CD14-positive monocyte (primary cell): ENCODE results near the gene DCUN1D4. TPM values are rescaled to one million over a fixed set of nuclear protein-coding genes. Genes with fewer than 3 reads are reported as not detected.

ENCODE experiments used
- DNase-seq, 3 donors: peaks; one replicate each; pipeline ENCODE4 v3.0.0-alpha.2; 2011 to 2022
- H2AFZ ChIP-seq: 2 replicates; pipeline ENCODE4 v1.6.0; 2012; ENCODE audit warnings: mild to moderate bottlenecking, low read depth, low read length, inconsistent platforms; ENCODE audit not compliant: insufficient read depth, poor library complexity, severe bottlenecking
- H3K27ac ChIP-seq, 2 donors: 1 replicate in 1 of 2; 2 replicates in 1 of 2; pipeline ENCODE4 v1.5.1; 2012 to 2013; ENCODE audit warnings: low read length in 2 of 2, control low read depth in 1 of 2, inconsistent platforms in 1 of 2, low read depth in 1 of 2, mild to moderate bottlenecking in 1 of 2
- H3K27me3 ChIP-seq, 2 donors: one replicate each; pipeline versions ENCODE4 v1.6.0 to v1.6.1; 2011 to 2013; ENCODE audit warnings: low read length in 2 of 2; ENCODE audit not compliant: control insufficient read depth in 2 of 2, insufficient read depth in 2 of 2
- H3K36me3 ChIP-seq, 2 donors: replicated peaks in 1 of 2; 1 replicate in 1 of 2; 2 replicates in 1 of 2; pipeline versions ENCODE4 v1.5.1 to v1.6.1; 2012 to 2013; ENCODE audit warnings: low read length in 2 of 2, control low read depth in 1 of 2, inconsistent platforms in 1 of 2, mild to moderate bottlenecking in 1 of 2; ENCODE audit not compliant: insufficient read depth in 2 of 2, control insufficient read depth in 1 of 2
- H3K4me1 ChIP-seq, 2 donors: 1 replicate in 1 of 2; 2 replicates in 1 of 2; pipeline versions ENCODE4 v1.5.1 to v1.6.1; 2012 to 2013; ENCODE audit warnings: low read length in 2 of 2, control low read depth in 1 of 2, inconsistent platforms in 1 of 2, mild to moderate bottlenecking in 1 of 2, moderate library complexity in 1 of 2; ENCODE audit not compliant: insufficient read depth in 2 of 2, control insufficient read depth in 1 of 2
- H3K4me2 ChIP-seq: replicated peaks from 2 replicates; pipeline ENCODE3; 2012; ENCODE audit warnings: low read length, moderate library complexity, mild to moderate bottlenecking; ENCODE audit not compliant: poor library complexity, severe bottlenecking; ENCODE audit errors: extremely low read depth
- H3K4me3 ChIP-seq, 3 experiments: fragments of 200-600 bp in 1 of 3; sonication (generic) in 1 of 3; replicated peaks in 1 of 3; 1 replicate in 2 of 3; 2 replicates in 1 of 3; pipeline ENCODE4 v1.5.1; 2011 to 2013; ENCODE audit warnings: low read length in 3 of 3, mild to moderate bottlenecking in 3 of 3, control low read depth in 2 of 3, low read depth in 2 of 3, inconsistent platforms in 1 of 3, moderate library complexity in 1 of 3
- H3K79me2 ChIP-seq: 2 replicates; pipeline ENCODE4 v1.6.0; 2012; ENCODE audit warnings: mild to moderate bottlenecking, control low read depth, inconsistent platforms, low read length, moderate library complexity; ENCODE audit not compliant: insufficient read depth
- H3K9ac ChIP-seq: 2 replicates; pipeline ENCODE4 v1.6.0; 2017; ENCODE audit warnings: low read length, mild to moderate bottlenecking; ENCODE audit not compliant: insufficient read depth, poor library complexity, severe bottlenecking
- H3K9me3 ChIP-seq, 2 donors: replicated peaks in 1 of 2; 1 replicate in 1 of 2; 2 replicates in 1 of 2; pipeline versions ENCODE4 v1.5.1 to v1.6.1; 2012 to 2013; ENCODE audit warnings: low read length in 2 of 2, control low read depth in 1 of 2; ENCODE audit not compliant: control insufficient read depth in 1 of 2, insufficient read depth in 1 of 2
- H4K20me1 ChIP-seq: 2 replicates; pipeline ENCODE4 v1.6.0; 2012; ENCODE audit warnings: mild to moderate bottlenecking, low read length, control low read depth, moderate library complexity; ENCODE audit not compliant: insufficient read depth
- H3K27ac Mint-ChIP-seq, 7 donors: one replicate each; pipeline ENCODE4 v1.8.0; 2020; ENCODE audit warnings: mild to moderate bottlenecking in 7 of 7, mixed read lengths in 7 of 7, moderate library complexity in 6 of 7, inconsistent platforms in 2 of 7
- H3K27me3 Mint-ChIP-seq, 3 donors: one replicate each; pipeline ENCODE4 v1.8.0; 2021 to 2022; ENCODE audit warnings: low read depth in 3 of 3, mild to moderate bottlenecking in 3 of 3, mixed read lengths in 3 of 3, moderate library complexity in 3 of 3, inconsistent platforms in 1 of 3
- H3K36me3 Mint-ChIP-seq, 2 donors: one replicate each; pipeline ENCODE4 v1.8.0; 2020; ENCODE audit warnings: mixed read lengths in 2 of 2, inconsistent platforms in 1 of 2, mild to moderate bottlenecking in 1 of 2
- H3K4me1 Mint-ChIP-seq: one replicate; pipeline ENCODE4 v1.8.0; 2020; ENCODE audit warnings: mild to moderate bottlenecking, mixed read lengths
- H3K4me3 Mint-ChIP-seq, 2 donors: one replicate each; pipeline ENCODE4 v1.8.0; 2020; ENCODE audit warnings: mild to moderate bottlenecking in 2 of 2, mixed read lengths in 2 of 2, moderate library complexity in 1 of 2
- H3K9me3 Mint-ChIP-seq, 7 donors: one replicate each; pipeline ENCODE4 v1.8.0; 2020 to 2022; ENCODE audit warnings: mixed read lengths in 7 of 7, mild to moderate bottlenecking in 6 of 7, moderate library complexity in 6 of 7, inconsistent platforms in 2 of 7
- WGBS: methylation state at CpG from one replicate; pipeline ENCODE4 v1.1.5; 2013; ENCODE audit warnings: missing lambda C conversion rate; ENCODE audit not compliant: insufficient coverage; 5-methylcytosine and 5-hydroxymethylcytosine counted together
- intact Hi-C, 2 donors: fragments of 100-400 bp; cut with micrococcal nuclease; formaldehyde crosslinking; loops; one replicate each; pipeline versions ENCODE4 v1.15.0 to v1.15.1; 2023
- polyA plus RNA-seq, 3 donors: library from polyadenylated mRNA; depleted of rRNA in 1 of 3; unstranded in 2 of 3; stranded (reverse) in 1 of 3; fragments of 300-500 nt in 2 of 3; fragments of >200 nt in 1 of 3; fragmentation: Illumina TruSeq in 2 of 3; gene quantifications; 1 replicate in 2 of 3; 2 replicates in 1 of 3; pipeline ENCODE4 v1.2.3, GENCODE V29; 2012 to 2021
- TF ChIP-seq, protein P1 (sequence below): fragments of 200-600 bp; IDR thresholded peaks from one replicate; pipeline ENCODE4 v1.8.0; 2022; ENCODE audit warnings: antibody characterized with exemption, mild to moderate bottlenecking

The DCUN1D4 gene
- polyA plus RNA-seq, 3 donors, result 4.7 to 15.2 (median 6.9) TPM

DNA sequence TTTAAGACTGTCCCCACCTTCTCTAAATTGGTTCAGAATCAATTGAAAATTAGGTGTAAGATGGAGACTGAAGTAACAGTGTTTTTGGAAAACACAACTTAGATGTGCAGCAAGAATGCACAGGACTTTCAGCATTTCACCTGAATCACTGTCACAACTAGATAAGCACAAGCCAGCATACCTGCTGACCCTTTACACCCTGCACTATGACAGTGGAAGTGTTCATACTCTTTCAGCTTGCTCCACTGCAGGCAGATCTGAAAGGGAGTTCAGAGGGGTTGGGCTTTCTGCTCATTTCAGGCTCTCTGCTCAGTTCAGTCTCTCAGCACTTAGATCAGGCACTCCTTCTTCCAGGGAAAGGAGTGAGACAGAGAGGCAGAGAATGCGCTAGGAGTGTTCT, 22.8 kb downstream of the DCUN1D4 start:
- H4K20me1 ChIP-seq, result no peaks in the 10 kb centered on the region
- TF ChIP-seq, protein P1, sequence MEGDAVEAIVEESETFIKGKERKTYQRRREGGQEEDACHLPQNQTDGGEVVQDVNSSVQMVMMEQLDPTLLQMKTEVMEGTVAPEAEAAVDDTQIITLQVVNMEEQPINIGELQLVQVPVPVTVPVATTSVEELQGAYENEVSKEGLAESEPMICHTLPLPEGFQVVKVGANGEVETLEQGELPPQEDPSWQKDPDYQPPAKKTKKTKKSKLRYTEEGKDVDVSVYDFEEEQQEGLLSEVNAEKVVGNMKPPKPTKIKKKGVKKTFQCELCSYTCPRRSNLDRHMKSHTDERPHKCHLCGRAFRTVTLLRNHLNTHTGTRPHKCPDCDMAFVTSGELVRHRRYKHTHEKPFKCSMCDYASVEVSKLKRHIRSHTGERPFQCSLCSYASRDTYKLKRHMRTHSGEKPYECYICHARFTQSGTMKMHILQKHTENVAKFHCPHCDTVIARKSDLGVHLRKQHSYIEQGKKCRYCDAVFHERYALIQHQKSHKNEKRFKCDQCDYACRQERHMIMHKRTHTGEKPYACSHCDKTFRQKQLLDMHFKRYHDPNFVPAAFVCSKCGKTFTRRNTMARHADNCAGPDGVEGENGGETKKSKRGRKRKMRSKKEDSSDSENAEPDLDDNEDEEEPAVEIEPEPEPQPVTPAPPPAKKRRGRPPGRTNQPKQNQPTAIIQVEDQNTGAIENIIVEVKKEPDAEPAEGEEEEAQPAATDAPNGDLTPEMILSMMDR, result no peak
- H3K9ac ChIP-seq, result no peak overlapping the region
- H3K36me3 Mint-ChIP-seq, result peaks cover 34 to 48% of the 10 kb centered on the region in 2 donors
- no peaks in the 10 kb centered on the region for H3K27me3 Mint-ChIP-seq
- no peaks in the 10 kb centered on the region for H3K79me2 ChIP-seq
- no peaks in the 10 kb centered on the region for H3K4me1 ChIP-seq
- H3K4me1 Mint-ChIP-seq, result no peaks in the 10 kb centered on the region
- intact Hi-C loops, result no loop called here
- H3K9me3 ChIP-seq, result no peaks in the 10 kb centered on the region
- H2AFZ ChIP-seq, result no peak overlapping the region
- no peaks in the 10 kb centered on the region for H3K9me3 Mint-ChIP-seq
- no peak for DNase-seq
- no peak overlapping the region for H3K4me3 Mint-ChIP-seq
- no peak overlapping the region for H3K4me3 ChIP-seq
- no CpG with 5 or more reads among the region's 1 CpG for WGBS
- H3K27ac Mint-ChIP-seq, result peak overlapping the region in 1 of 7 donors; percentile 25
- peaks cover 16 to 48% of the 10 kb centered on the region in 2 donors for H3K36me3 ChIP-seq
- no peak overlapping the region for H3K27ac ChIP-seq
- H3K27me3 ChIP-seq, result no peaks in the 10 kb centered on the region
- no peak overlapping the region for H3K4me2 ChIP-seq

GRCh38 chr4:51866835-51867234, 23.9 kb downstream of the DCUN1D4 start:
- Mint-ChIP-seq H3K9me3 (no peaks in the 10 kb centered on the region), H3K4me1 (no peaks in the 10 kb centered on the region), H3K4me3 (no peak overlapping the region), H3K36me3 (peaks cover 35 to 56% of the 10 kb centered on the region in 2 donors), H3K27me3 (no peaks in the 10 kb centered on the region), H3K27ac (peak overlapping the region in 1 of 7 donors; percentile 48)
- 97% methylated on average over 7 of the region's 7 CpGs for WGBS
- H3K9ac ChIP-seq, result no peak overlapping the region
- H3K36me3 ChIP-seq, result peaks cover 16 to 60% of the 10 kb centered on the region in 2 donors
- H2AFZ ChIP-seq, result no peak overlapping the region
- H3K27me3 ChIP-seq, result no peaks in the 10 kb centered on the region
- DNase-seq, result no peak
- H3K4me1 ChIP-seq, result no peaks in the 10 kb centered on the region
- H4K20me1 ChIP-seq, result no peaks in the 10 kb centered on the region
- no peak overlapping the region for H3K4me3 ChIP-seq
- H3K27ac ChIP-seq, result no peak overlapping the region
- H3K4me2 ChIP-seq, result no peak overlapping the region
- no peaks in the 10 kb centered on the region for H3K79me2 ChIP-seq
- TF ChIP-seq, protein P1, result no peak
- intact Hi-C loops, result no loop called here
- no peaks in the 10 kb centered on the region for H3K9me3 ChIP-seq
